Stimulated activated CD4-positive, alpha-beta T cell treated with anti-CD3 and anti-CD28 coated beads, TNF-alpha, amount 100 ng/mL, for 24 hours (primary cell): ENCODE data around the gene BMERB1.
"Not testable (repeated sequence)": the region's sequence is repeated elsewhere in the genome, so short reads cannot be mapped to it uniquely, and the experiment has no call there.

Experiments
- DNase-seq, 3 experiments: peaks; one replicate each; pipeline ENCODE4 v3.0.0-alpha.2; 2020; ENCODE audit warnings: low read depth in 3 of 3

Gene BMERB1

GRCh38 chr16:15593235-15593634, 158.8 kb downstream of the BMERB1 start:
- DNase-seq = no peak

DNA sequence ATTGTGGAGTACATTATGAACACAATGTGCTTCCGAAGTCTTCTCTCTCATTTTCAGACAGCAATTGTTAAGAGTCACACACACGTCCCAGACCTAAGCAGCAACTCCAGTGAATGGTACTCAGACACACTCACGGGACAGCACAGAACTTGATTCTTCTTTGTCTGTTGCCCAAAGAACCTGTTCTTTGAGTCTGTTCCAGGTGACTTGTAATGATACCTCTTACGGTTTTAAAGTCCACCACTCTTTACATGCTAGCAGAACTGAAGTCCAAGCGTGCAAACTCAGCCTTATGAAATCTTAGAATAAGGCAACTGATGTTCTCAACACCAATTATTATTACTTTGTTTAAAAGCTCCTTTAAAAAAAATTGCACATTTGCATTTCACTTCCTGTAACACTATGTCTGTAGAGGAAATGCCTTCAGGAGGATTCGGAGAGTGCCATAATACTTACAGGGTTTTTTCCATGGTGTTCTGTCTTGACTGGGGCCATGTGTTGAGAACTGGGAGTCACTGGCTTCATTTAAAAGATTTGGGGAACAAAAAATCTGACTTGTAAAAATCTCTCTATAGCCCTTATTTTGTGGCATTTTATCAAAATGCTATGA, 160.4 kb downstream of the BMERB1 start:
- no peak for DNase-seq

GRCh38 chr16:15597135-15597534, 162.7 kb downstream of the BMERB1 start:
- no peak for DNase-seq

- peak in 1 of 3 experiments; percentile 11 for DNase-seq
These were observed 163.6 kb downstream of the BMERB1 start for GRCh38 chr16:15597822-15598647.

- DNase-seq = no peak
These were observed 164.3 kb downstream of the BMERB1 start for GRCh38 chr16:15598648-15599190.

DNA sequence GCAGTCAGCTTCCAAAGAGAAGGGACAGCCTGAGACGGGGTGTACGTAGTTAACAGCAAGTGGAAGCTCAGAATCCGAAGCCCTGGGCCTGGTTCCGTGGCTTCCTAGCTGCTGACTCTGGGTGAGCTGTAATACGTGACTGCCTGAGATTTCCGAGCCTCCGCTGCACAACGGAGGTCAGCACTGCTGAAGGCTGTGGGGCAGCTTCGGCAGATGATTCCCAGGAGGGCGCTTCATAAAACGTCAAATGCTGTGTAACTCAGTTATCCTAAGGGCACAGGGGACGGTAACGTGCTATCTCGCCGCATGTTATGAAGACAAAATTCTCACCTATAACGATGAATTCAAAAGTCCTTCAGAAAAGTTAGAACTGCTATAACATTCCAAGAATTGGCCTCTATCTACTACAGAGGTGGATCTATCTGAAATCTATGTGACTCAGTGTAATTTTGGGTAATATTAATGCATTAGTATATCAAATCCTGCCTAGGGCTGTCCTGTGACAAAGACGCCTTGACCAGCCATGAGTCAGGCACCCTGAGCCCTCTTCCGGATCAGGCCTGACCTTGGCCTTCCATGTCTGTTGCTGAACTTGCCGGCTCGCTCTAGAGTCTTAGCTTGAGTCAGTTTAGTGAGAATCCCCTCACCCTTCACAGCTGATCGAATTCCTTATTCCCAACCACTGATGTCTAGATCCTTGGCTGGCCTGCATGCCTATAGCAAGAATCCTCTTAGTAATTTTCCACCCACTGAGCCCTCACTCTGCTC, 165.1 kb downstream of the BMERB1 start:
- DNase-seq = no peak

DNA sequence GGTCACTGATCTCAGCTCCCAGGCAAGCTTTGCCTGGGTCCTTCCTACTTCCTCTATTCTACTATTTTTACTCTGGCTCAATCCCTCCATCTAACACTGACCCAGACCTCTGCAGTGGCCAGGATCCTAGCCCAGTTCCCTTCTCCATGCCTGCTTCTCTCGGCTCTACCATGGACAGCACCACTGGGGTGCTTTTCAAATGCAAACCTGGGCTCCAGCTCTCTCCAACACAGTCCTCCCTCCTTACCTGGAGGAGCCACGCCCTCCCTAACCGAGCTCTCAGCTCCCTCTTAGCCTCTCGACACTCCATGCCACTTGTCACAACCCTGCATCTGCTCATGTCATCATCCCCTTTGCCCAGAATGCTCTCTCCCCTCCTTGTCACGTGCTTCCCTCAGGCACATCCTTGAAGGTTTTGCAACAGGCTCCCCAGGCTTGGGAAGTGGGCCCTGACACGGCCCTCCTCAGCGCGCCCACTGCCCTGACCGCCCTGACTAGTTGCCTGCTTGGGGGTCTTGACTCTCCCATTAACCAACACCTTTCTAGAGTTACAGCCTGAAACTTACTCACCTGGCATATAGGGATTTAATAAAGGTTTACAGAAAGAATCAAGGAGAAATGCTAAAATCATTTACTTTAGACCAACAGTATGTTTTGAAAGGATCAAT, 167.0 kb downstream of the BMERB1 start:
- DNase-seq = no peak

DNA sequence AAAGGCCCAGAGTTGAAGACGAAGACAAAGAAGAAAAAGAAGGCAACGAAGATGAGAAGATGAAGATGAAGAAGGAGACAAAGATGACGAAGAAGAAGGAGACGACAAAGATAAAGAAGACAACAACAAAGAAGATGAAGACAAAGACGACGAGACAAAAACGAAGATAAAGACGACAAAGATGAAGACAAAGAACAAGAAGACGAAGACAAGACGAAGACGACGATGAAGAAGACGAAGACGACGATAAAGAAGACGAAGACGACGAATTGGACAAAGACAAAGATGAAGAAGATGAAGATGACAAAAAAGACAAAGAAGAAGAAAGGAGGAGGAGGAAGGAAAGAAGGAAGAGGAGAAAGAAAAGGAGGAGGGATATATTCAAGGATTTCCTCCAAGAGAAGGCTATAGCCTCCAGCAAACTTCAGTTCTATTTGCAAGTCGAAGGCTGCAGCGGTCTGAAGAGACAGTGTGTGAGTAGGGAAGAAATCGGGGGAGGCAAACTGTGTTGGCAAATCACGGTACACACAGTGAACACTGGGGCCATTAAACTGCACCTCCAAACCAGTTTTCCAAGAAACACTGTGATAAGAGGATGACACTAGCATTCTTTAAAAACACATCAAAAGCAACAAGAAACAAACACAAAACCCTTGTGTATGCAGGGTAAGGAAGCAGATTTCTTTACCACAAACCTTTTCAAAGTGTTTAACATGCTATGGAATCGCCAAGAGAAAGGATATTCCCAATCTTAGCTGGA, 168.1 kb downstream of the BMERB1 start:
- DNase-seq = no peak

DNA sequence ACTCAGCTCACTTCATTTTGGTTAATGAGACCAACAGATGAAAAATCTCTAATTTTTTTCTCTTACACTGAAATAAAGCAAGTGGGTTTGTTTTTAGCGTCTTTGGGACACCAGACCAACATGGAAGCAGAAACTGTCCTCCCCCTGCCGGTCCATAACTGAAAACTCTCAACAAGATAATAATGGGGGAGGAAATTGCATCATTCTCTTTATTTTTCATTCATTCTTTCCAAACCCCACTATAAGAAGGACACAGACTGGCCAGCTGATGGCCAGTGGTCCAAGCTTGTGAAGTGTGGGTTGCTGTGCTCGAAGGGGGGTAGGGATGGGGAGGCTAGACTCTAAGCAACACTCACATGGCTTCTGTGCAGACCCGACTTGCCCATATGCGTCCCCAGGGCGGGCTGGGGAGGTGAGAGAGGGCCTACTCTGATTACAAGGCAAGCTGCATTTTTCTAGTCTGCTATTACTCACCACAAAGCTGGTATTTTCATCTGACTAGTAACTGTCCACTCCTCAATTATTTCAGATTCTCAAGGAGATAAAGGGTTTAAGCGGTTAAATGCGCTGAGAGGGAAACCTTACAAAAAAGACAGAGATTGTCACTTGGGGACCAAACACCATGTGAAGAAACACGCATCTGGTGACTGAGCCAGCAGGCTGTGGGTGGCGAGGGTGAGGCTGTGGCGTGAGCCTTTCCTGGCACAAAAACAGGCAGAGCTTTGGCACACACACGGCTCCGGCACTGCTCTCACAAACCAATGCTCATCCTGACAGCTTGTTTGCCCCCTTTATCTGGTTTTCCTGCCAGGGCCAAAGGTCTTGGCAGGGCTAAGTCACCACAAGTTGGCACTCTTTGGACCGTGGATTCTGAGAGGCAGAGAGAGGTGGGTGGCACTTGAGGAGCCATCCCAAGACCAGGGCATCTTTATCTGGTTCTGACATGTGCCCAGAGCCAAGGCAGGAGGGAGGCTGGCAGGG, 170.4 kb downstream of the BMERB1 start:
- no peak for DNase-seq

- no peak for DNase-seq
These were observed 171.6 kb downstream of the BMERB1 start for GRCh38 chr16:15605839-15606517.

- DNase-seq = no peak
These were observed 172.3 kb downstream of the BMERB1 start for GRCh38 chr16:15606518-15607220.

GRCh38 chr16:15607221-15607699, 172.9 kb downstream of the BMERB1 start:
- not testable (repeated sequence) for DNase-seq

- DNase-seq = no peak
These were observed 173.5 kb downstream of the BMERB1 start for GRCh38 chr16:15607700-15608396.

DNA sequence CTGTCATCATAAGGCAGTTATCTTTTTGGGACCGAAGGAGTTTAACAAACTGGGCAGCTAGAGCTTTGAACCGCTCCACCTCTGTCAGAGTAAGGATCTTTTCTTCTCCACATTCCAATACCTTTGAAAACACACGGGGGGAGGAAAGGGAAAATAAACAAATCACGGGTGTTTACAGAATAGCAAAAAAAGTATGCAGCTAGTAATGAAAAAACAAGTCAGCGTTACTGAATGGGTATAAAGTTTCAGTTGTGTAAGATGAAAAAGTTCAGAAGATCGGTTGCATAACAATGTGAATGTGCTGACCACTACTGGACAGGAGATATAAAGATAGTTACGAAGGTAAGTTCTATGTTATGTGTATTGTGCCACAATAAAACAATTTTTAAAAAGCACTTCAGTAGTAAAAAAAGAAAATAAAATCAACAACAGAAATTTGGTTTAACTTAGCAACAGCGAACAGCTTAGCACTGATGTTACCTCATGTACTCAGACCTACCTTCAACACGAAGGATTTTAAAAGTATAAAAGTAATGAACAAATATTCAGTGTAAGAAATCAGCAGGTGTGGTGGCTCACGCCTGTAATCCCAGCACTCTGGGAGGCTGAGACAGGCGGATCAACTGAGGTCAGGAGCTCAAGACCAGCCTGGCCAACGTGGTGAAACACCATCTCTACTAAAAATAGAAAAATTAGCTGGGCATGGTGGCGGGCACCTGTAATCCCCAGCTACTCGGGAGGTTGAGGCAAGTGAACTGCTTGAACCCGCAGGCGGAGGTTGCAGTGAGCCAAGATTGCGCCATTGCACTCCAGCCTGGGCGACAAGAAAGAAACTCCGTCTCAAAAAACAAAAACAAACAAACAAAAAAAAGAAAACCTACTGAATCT, 174.3 kb downstream of the BMERB1 start:
- no peak for DNase-seq

DNA sequence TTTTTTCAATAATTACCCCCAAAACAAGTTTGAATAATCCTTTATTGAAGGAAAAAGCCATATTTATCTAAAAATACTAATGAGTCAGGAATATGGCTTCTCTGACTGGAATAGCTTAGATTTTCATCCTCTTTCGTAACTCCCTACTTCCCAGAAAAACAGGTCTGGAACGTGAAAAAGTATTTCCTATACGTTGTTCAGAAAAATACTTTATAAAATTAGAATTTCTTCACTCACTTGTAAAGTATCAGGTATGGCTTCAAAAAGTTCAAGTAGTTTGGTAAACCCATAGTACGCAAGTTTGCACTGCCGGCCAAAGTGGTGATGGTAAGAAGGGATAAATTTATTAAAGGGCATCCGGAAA, 174.9 kb downstream of the BMERB1 start:
- DNase-seq = no peak

DNA sequence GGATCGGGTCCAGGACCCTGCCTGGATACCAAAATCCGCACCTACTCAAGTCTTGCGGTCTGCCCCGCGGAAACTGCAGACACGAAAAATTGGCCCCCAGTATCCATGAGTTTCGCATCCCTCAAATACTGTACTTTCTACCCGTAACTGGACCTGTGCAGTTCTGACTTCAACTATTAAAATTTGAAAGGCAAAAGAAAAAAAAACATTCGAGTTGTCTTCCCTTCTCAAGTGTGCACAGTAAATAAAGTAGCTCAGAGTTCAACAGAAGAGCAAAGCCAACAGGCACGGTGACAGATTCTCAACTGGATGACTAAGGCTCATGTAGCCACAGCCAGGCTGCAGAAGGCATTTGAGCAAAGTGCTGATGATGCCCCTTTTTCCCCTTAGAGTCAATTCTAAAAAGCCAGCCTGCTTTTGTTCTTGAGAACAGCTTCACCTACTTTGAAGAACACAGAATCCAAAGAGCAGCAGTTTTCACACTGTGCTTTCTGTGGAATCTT, 176.0 kb downstream of the BMERB1 start:
- DNase-seq = no peak

- no peak for DNase-seq
These were observed 177.2 kb downstream of the BMERB1 start for GRCh38 chr16:15611610-15612009.
